Cerebellar cortex (tissue), 1 donor: ENCODE measurements around the gene PLEKHO1.

Experiments
- DNase-seq: peaks from one replicate; pipeline ENCODE4 v3.0.0-alpha.2; 2015; ENCODE audit warnings: low spot score

Gene PLEKHO1

GRCh38 chr1:150150133-150151021 is 661 bp downstream of the PLEKHO1 start:
- no peak for DNase-seq

GRCh38 chr1:150151291-150152181 is 1.8 kb downstream of the PLEKHO1 start:
- DNase-seq = peak; percentile 39

- DNase-seq = peak; percentile 26
Measured at GRCh38 chr1:150152182-150152536, 2.4 kb downstream of the PLEKHO1 start.

GRCh38 chr1:150152772-150153456 is 3.2 kb downstream of the PLEKHO1 start:
- no peak for DNase-seq

GRCh38 chr1:150154143-150154542 is 4.4 kb downstream of the PLEKHO1 start:
- DNase-seq = peak; percentile 50

- no peak for DNase-seq
Measured at GRCh38 chr1:150155413-150156071, 5.8 kb downstream of the PLEKHO1 start.

- DNase-seq = no peak
Measured at GRCh38 chr1:150156868-150157603, 7.3 kb downstream of the PLEKHO1 start.

- no peak for DNase-seq
Measured at GRCh38 chr1:150159550-150159949, 9.8 kb downstream of the PLEKHO1 start.

GRCh38 chr1:150160964-150161621 is 11.4 kb downstream of the PLEKHO1 start:
- peak; percentile 28 for DNase-seq

GRCh38 chr1:150161747-150162581 is 12.2 kb downstream of the PLEKHO1 start:
- peak; percentile 79 for DNase-seq

- DNase-seq = peak; percentile 16
Measured at GRCh38 chr1:150162582-150162861, 12.8 kb downstream of the PLEKHO1 start.

- DNase-seq = peak; percentile 98
Measured at GRCh38 chr1:150162862-150163706, 13.4 kb downstream of the PLEKHO1 start.

- no peak for DNase-seq
Measured at GRCh38 chr1:150164224-150164623, 14.5 kb downstream of the PLEKHO1 start.

GRCh38 chr1:150164779-150165178 is 15.1 kb downstream of the PLEKHO1 start:
- peak; percentile 22 for DNase-seq

GRCh38 chr1:150165622-150166612 is 16.2 kb downstream of the PLEKHO1 start:
- DNase-seq = peak; percentile 74

- DNase-seq = peak; percentile 82
Measured at GRCh38 chr1:150168960-150169601, 19.4 kb downstream of the PLEKHO1 start.

GRCh38 chr1:150171801-150172200 is 22.1 kb downstream of the PLEKHO1 start:
- no peak for DNase-seq
